GM12892 (cell line): ENCODE measurements around the gene COMMD4.
"Not testable (repeated sequence)": the region's sequence is repeated elsewhere in the genome, so short reads cannot be mapped to it uniquely, and the experiment has no call there.

Experiments
- POLR2A ChIP-seq: IDR thresholded peaks from 2 replicates; pipeline ENCODE4 v1.6.1; 2011; ENCODE audit warnings: low read depth, low read length, control low read depth
- TAF1 ChIP-seq: IDR thresholded peaks from 2 replicates; pipeline ENCODE4 v1.6.1; 2011; ENCODE audit warnings: low read depth, mild to moderate bottlenecking, control low read depth, low read length, borderline replicate concordance

DNA sequence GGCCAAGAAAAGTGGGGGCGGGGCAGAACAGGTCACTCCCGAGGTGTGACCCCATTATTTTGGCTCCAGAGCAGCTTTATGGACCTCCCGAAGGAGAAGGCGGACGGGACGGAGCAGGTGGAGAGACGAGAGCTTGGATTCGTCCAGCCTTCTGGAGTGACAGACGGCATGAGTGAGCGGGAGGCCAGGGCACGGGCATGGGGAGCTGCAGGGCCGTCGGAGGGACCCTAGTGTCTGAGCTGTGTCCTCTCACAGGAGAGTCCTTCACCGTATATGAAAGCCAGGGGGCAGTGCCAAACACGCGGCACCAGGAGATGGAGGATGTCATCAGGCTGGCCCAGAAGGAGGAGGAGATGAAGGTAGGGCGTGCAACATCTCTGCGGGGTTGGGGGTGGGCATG is 42.2 kb upstream of the COMMD4 start:
- not testable (repeated sequence) for TF ChIP-seq POLR2A, TAF1
